ENCODE results near the gene NXNL1.

Gene NXNL1

DNA sequence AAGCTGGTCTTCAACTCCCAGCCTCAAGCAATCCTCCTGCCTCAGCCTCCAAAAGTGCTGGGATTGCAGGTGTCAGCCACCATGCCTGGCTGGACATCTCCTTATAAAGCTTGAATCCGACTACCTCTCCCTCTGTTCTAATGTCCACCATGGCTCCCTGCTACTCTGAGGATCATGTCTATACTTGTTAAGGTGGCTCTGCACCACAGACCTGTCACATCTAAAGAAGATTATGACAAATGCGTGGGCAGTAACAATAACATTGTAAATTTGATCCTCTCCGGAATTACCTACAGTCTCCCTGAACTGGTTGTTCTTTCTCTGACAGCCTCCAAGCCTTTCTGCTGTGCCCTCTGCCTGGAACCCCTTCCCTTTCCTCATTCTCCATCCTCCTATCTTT, 1.8 kb downstream of the NXNL1 start:
- DNase-seq (ENCODE audit: extremely low read depth in 1 of 2, low read depth in 1 of 2), result no peak

DNA sequence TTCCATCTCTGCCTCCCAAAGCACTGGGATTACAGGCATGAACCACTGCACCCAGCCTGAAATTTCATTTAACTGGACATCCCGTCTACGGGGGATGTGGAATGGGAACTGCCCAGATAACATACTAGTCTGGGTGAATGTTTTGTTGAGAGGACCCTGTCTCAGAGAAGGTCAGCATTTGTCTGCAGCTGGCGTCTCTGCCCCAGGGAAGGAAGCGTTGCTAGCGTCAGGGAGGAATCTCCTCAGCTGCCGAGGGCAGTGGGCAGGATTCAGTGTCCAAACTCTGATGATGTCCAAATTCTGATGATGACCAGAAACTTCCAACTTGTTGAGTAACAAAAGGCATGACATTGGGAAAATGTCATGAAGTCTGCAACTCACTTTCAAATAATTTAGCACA, 3.1 kb downstream of the NXNL1 start:
- no peak for DNase-seq (ENCODE audit: extremely low read depth in 1 of 2, low read depth in 1 of 2)

DNA sequence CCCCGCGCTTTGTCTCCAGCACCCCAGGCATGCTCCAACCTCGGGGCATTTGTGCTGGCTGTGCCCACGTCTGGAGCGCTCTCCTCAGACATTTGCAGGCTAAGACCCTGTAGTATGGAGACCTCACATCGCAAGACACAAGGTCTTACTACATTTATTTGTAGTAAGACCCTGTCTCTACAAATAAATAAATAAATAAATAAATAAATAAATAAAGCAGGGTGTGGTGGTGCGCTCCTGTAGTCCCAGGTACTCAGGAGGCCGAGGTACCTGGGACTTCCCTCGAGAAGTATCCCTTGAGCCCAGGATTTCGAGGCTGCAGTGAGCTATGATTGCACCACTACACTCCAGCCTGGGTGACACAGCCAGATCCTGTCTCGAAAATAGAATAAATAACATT, 4.6 kb downstream of the NXNL1 start:
- DNase-seq (ENCODE audit: extremely low read depth in 1 of 2, low read depth in 1 of 2), result no peak

DNA sequence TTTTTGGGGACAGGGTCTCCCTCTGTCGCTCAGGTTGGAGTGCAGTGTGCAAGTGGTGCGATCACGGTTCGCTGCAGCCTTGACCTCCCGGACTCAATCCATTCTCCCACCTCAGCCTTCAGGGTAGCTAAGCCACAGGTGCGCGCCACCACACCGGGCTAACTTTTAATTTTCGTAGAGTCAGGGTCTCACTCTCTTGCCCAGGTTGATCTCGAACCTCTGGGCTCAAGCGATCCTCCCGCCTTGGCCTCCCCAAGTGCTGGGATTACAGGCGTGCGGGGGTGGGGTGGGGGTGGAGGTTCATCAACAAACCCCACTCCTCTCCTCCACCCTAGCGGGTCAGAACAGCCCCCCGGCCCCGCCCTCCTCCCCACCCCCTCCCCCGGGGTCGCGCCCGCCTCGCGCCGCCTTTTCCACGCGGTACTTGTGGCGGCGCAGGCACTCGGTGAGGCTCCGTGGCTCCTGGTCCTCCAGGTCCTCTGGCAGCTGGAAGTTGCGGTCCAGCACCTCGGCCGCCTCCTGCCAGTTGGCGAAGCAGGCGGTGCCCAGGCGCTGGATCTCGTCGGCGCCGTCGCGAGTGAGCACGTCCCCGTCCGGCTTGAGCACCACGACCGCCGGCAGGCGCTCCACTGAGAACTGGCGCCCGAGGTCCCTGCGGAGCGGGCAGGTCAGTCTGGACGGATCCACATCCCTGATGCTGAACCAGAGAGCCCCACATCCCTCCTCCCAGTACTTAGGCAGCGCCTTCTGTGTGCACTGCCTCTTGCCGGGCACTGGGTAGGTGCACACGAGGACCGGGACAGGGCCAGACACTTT, 5.2 kb downstream of the NXNL1 start:
- DNase-seq (ENCODE audit: extremely low read depth in 1 of 2, low read depth in 1 of 2), result no peak

DNA sequence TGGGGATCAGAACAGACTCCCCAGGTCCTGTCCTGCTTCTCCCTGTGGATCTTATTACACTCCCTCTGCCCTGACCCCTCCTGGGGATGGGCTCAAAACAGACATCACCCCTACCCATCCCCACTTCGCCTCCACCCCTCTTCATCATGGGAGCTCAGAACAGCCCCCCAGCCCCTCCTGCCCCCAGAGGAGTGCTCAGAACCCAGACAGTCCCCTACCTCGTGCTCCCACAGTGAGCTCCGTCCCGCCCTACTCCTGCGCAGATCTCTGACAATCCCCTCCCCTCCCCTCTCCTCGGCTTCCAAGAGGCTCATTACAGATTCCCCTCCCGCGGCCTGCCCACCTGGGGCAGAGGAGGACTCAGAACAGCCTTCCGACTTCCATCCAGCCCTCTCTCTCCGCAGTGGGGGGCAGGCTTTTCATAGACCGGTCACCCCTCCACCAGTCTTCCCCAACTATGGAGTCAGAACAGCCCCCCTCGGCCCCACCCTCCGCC, 6.1 kb downstream of the NXNL1 start:
- no peak for DNase-seq (ENCODE audit: extremely low read depth in 1 of 2, low read depth in 1 of 2)

DNA sequence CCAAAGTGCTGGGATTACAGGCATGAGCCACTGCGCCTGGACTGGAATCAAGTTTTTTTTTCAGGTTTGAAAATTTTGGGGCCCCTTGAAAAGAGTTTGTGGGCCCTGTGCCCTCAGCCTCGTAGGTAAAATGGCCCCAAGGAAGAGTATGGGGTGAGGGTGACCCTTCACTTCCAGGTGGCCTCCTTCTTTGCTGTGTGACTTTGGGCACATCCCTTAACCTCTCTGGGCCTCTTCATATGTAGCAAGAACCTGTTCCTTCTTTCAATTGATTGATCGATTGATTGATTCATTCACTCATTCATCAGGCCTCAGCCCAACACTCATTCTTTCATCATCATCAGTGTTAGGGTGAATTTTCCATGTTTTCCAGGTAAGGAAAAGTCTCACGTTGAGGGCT, 8.9 kb downstream of the NXNL1 start:
- DNase-seq (ENCODE audit: extremely low read depth in 1 of 2, low read depth in 1 of 2), result no peak

DNA sequence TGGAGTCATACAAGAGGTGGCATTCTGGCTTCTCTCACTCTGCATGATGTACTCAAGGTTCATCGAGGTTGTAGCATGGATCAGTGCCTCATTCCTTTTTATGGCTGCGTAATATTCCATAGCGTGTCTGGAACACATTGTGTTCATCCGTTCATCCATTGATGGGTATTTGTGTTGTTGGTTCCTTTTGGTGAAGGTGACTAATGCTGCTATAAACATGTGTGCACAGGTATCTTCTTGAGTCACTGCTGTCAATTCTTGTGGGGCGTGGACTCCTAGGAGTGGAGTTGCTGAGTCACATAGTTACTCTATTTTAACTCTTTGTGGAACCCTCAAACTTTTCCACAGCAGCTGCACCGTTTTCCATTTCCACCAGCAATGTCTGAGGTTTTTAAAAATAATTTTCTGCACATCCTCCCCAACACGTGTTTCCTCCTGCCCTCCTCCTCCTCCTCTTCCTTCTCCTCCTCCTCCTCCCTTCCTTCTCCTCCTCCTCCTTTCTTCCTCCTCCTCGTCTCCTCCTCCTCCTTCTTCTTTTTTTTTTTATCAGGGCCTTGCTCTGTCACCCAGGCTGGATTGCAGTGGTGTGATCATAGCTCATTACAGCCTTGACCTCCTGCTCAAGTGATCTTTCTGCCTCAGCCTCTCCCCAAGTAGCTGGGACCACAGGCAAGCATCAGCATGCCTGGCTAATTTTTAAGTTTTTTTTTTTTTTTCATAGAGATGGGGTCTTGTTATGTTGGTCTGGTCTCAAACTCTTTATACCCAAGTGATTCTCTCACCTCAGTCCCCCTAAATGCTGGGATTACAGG, 10.3 kb downstream of the NXNL1 start:
- peak in 1 of 2 donors; percentile 51 for DNase-seq (ENCODE audit: extremely low read depth in 1 of 2, low read depth in 1 of 2)

DNA sequence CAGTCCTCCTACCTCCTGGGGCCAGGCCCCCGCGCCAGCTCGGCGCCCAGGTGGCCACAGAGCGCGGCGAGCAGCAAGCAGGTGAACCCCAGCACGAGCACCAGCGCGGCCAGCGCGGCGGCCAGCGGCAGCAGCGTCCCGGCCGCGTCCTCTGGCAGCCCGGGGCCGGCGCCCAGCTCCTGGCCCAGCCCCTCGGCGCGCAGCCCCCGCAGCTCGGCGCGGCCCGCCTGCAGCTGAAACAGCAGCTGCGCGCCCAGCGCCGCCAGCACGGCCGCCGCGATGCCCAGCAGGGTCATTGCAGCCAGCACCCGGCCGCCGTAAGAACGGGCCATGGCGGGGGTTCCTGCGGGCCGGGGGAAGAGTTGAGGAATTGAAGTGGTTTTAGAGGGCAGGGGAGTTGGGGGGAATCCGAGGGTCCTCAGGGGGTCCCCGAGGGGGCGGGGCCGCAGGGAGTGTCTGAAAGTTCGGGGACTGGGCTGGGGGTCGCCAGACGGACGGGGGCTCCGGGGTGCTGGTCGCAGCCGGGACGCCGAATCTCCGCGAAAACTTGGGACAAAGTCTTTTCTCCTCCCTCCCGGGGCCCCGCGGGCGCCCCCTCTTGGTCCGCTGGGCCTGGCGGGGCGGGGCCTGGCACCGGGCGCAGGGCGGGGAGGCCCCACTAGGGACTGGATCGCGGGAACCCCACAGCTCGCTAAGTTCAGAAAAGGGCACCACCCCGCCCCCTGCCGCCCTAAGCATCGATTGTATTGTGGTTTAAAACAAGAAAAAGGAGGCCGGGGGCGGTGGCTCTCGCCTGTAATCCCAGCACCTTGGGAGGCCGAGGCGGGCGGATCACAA, 12.4 kb downstream of the NXNL1 start, which contains the start of gene TMEM221:
Gene TMEM221 (minus strand): TSS at position 538 of the 837 bp plus-strand sequence. CDS start 206 bp downstream, at position 332.
- no peak for DNase-seq (ENCODE audit: extremely low read depth in 1 of 2, low read depth in 1 of 2)

DNA sequence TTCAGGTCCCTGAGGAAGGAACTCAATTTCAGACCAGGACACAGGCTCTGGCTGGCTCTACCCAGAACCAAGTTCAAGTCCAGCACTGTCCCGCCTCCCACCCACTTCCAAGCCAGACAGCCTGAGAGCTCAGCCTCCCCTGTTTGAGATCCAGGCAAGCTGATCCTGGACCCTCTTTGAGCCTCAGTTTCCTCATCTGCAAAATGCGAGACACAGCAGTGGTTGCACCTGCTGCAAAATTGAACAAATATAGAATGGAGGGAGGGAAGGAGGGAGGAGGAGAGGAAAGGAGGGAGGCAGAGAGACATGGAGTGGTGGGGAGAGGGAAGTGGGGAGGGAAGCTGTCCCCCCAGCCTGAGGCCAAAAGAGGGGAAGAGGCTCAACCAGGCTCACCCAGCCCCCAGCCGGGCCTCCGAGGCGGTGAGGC, 13.0 kb downstream of the NXNL1 start:
- no peak for DNase-seq (ENCODE audit: extremely low read depth in 1 of 2, low read depth in 1 of 2)

DNA sequence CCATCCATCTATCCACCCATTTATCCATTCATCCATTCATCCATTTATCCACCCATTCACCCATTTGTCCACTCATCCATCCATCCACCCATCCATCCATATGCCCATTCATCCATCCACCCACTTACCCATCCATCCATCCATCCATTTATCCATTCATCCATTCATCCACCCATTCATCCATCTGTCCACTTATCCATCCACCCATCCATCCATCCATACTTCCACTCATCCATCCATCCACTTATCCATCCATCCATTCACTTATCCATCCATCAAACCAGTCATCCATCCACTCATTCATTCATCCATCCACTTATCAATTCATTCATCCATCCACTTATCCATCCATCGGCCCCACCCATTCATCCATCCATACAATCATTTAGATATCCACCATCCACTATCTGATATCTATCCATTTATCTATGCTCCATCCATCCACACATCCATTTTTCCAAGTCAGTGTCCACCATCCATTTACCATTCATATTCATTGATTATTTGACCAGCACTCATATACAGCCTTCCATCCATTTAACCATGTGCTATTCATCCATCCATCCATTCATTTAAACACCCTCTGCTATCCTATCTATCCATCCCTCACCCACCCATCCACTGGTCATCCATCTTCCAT, 15.1 kb downstream of the NXNL1 start:
- no peak for DNase-seq (ENCODE audit: extremely low read depth in 1 of 2, low read depth in 1 of 2)

DNA sequence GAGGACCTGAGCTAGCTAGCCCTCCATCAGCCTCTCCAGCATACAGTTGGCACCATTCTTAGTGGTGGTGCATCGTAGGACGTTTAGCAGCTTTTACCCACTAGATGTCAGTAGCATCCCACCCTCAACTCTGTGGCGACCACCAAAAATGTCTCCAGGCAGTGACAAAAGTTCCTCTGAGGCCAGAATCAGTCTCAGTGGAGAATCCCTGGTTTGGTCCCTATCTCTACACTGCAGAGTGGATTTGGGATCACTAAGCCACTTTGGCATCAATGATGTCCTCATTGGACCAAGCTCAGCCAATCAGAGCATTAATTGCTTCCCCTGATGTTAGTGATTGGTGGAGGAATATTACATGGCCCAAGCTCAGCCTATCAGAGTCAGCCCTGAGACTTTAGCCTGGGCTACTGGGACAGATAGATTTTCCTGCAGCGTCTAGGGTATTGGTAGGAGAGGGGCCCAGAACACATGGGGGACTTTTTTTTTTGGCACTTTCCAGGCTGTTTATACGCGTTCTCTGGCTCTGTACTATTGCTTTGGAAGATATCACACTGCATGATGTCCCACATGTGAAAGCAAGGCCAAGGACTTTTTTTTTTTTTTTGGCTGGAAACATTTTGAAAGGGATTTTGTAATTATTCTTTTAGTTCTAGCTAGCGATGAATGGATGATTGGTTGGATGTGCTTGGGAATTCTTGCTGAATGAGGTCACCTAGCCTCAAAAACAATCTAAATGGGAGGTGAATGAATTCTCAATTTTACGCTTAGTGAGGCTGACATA, 19.3 kb downstream of the NXNL1 start:
- DNase-seq (ENCODE audit: extremely low read depth in 1 of 2, low read depth in 1 of 2), result no peak

DNA sequence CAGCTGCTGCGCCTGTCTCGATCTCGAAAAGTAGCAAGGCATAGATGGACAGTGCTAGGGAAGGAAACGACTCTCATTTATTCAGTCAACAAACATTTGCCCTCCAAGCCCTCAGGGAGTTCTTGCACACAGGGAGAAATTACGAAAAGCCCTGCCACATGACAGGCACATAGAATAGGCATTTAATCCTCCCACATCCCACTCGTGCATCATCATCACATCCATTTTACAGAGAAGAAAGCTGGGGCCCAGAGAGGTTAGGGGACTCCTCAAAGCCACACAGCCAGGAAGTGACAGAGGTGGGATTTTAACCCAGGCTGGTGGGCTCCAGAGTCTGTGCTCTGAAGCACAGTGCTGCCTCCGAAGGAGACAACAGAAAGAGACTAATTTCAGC, 23.9 kb downstream of the NXNL1 start:
- DNase-seq (ENCODE audit: extremely low read depth in 1 of 2, low read depth in 1 of 2), result no peak

DNA sequence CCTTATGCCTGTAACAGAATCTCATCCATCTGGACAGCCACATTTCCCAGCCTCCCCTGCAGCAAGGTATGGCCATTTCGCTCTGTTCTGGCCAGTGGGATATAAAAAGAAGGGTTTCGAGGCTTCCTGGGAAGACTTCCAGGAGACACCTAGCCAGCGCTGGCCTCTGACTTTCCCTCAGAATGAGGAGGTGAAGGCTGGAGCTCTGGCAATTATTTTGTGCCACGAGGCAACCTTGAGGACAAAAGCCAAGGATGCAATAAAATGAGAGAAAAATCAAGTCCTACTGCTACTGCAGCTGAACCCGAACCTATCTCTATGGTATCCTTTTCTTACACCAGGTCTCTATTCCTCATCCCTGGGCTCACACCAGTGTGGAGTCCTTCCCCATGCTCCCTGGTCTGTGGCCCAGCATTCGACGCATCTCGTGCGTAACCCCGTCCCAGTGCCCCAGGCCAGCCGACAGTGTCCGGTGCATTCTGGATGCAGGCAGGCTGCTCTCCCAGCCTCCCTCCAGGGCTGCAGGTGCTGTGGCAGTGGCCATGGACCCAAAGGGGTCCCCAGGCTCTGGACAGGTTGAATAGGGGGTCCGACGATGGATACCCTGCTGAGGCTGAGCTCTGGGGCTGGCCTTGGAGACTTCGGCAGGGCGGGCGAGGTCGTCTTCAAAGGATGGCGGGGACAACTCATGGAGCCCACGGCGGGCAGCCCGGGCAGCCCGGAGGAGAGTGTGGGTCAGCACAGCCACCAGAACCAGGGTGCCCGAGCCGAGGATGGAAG, 24.4 kb downstream of the NXNL1 start:
- DNase-seq (ENCODE audit: extremely low read depth in 1 of 2, low read depth in 1 of 2), result no peak

DNA sequence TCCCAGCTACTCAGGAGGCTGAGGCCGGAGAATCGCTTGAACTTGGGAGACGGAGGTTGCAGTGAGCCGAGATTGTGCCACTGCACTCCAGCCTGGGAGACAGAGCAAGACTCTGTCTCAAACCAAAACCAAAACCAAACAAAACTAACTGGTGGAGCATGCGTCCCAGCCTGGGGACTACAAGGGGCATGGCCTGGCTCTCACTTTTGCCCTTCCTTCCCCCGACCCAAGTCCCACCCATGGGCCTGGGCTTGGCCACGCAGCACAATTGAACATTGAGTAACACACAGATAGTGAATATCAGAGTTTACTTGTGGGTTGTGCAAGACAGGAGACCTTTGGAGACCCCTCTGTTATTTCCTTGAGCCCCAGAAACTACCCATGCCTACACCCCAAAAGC, 25.5 kb downstream of the NXNL1 start:
- no peak for DNase-seq (ENCODE audit: extremely low read depth in 1 of 2, low read depth in 1 of 2)

DNA sequence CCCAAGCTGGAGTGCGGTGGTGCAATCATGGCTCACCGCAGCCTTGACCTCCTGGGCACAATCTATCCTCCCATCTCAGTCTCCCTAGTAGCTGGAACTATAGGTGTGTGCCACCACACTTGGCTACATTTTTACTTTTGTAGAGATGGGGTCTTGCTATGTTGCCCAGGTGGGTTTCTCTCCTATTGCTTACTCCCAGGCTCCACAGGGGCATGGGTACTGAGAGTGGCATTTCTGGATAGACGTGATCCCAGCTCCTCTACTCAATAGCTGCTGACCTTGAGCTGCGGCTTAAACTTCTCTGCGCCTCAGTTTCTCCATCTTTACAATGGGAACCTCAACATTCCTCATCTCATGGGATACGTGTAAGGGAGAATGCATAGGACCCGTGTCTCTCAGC, 29.3 kb downstream of the NXNL1 start:
- DNase-seq (ENCODE audit: extremely low read depth in 1 of 2, low read depth in 1 of 2), result no peak

DNA sequence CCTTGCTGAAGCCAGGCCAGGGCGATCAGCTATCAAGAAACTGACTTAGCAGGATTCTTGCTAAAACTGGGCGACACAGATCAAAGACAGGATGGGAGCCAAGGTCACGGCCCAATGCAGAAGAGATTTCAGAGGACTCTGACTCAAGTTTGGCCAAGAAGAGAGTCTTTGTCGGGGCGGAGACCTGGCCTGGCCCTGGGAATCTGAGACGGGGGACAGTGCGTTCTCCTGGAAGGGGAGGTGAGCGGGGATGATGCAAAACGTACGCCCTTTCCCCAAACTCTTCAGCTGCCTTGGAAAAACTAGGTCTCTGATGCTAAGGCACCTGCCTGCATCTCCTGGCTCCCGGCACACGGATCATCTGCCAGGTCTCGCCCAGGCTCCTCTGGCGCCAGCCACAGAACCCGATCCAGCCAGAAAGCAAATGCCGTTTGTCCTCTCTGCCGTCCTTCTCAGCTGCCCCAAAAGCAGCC, 31.0 kb downstream of the NXNL1 start:
- no peak for DNase-seq (ENCODE audit: extremely low read depth in 1 of 2, low read depth in 1 of 2)

DNA sequence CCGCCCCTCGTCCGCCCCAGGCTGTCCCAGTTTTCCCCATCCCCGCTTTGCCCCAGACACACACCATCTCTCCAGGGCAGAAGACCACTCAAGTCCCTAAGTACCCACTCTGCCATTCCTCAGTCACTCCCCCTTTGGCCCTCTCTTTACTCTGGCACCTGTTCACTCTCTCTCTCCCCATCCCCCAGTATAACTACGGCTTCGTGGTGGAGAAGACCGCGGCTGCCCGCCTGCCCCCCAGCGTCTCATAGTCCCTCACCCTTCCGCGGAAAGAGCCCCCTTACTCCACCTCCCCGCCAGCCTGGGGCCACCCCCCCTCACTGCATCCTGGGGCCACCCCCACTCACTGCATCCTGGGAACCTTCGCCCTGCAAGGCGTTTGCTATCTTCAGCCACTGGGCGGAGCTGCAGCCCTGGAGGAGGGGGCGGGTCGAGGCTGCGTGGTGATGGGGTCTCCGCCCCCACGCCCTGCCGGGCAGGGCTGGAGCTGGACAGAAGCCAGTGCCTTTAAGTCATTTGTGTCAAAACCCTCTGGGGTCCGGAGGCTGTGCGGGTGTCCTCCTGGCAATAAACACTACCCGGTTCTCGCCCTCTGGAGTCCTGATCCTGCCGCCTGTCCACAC, 35.9 kb downstream of the NXNL1 start:
- no peak for DNase-seq (ENCODE audit: extremely low read depth in 1 of 2, low read depth in 1 of 2)

DNA sequence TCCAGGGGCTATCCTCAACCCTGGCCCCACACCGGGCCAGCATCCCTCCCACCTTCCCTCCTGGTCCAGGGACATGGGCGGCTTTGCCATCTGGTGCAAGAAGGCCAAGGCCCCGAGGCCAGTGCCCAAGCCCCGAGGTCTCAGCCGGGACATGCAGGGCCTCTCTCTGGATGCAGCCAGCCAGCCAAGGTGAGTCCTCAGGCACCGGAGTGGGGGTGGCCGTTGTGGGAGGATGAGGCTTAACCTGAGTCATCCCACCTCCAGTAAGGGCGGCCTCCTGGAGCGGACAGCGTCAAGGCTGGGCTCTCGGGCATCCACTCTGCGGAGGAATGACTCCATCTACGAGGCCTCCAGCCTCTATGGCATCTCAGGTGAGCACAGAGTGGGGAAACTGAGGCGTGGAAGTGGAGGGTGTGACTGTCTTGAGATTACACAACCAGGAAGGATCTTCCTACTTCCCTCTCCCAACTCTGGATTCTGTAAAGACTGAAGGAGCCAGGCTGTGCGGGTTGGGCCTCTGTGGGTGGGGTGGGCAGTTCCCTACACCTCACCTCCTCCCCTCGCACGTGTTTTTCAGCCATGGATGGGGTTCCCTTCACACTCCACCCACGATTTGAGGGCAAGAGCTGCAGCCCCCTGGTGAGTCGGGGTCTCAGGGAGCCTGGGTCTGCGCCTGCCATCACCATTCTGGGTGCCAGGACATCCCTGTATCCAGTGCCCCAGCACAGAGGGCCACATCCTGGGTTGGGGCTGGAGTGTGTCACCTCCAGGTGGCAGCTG, 37.1 kb downstream of the NXNL1 start:
- DNase-seq (ENCODE audit: extremely low read depth in 1 of 2, low read depth in 1 of 2), result no peak
